Choroid plexus epithelial cell (primary cell): ENCODE results near the gene OSBPL9.

ENCODE experiments used
- DNase-seq: peaks from one replicate; pipeline ENCODE4 v3.0.0-alpha.2; 2010; ENCODE audit warnings: low read depth
- H3K4me3 ChIP-seq: 2 replicates; pipeline ENCODE4 v1.5.1; 2011; ENCODE audit warnings: low read depth, mild to moderate bottlenecking, control low read depth, low read length, moderate library complexity
- TF ChIP-seq, protein P1 (sequence below): conservative IDR thresholded peaks from 2 replicates; pipeline ENCODE4 v1.5.1; 2011; ENCODE audit warnings: low read depth, mild to moderate bottlenecking, control low read depth, inconsistent platforms, low read length, moderate library complexity

OSBPL9 gene

DNA sequence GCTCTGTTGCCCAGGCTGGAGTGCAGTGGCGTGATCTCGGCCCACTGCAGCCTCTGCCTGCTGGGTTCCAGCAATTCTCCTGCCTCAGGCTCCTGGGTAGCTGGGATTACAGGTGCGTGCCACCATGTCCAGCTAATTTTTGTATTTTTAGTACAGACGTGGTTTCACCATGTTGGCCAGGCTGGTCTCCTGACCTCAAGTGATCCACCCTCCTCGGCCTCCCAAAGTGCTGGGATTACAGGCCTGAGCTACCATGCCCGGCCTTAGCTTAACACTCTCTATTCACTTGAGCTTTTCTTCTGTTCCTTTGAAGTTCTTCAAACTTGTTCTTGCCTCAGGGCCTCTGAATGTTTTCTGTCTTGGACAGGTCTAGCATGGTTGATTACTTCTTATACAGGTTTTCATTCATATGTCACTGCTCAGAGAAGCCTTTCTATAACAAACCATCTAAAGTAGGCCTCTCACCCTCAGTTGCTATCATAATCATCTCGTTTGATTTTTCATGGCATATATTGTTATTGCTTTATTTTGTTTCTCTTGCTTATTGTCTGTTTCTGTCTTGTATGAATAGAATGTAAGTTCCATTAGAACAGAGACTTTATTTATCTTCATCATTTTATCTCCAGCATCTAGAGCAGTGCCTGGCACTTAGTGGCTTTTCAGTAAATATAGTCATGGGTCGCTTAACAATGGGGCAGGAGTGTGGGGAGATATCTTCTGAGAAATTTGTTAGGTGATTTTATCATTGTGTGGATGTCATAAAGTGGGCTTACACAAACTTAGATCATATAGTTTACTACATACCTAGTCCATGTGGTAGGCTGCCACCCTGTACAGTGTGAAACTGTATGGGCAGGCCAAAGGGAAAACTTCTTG lies 12.1 kb downstream of the OSBPL9 start:
- TF ChIP-seq, protein P1, sequence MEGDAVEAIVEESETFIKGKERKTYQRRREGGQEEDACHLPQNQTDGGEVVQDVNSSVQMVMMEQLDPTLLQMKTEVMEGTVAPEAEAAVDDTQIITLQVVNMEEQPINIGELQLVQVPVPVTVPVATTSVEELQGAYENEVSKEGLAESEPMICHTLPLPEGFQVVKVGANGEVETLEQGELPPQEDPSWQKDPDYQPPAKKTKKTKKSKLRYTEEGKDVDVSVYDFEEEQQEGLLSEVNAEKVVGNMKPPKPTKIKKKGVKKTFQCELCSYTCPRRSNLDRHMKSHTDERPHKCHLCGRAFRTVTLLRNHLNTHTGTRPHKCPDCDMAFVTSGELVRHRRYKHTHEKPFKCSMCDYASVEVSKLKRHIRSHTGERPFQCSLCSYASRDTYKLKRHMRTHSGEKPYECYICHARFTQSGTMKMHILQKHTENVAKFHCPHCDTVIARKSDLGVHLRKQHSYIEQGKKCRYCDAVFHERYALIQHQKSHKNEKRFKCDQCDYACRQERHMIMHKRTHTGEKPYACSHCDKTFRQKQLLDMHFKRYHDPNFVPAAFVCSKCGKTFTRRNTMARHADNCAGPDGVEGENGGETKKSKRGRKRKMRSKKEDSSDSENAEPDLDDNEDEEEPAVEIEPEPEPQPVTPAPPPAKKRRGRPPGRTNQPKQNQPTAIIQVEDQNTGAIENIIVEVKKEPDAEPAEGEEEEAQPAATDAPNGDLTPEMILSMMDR, result no peak
- H3K4me3 ChIP-seq, result no peak overlapping the region
- DNase-seq, result no peak

DNA sequence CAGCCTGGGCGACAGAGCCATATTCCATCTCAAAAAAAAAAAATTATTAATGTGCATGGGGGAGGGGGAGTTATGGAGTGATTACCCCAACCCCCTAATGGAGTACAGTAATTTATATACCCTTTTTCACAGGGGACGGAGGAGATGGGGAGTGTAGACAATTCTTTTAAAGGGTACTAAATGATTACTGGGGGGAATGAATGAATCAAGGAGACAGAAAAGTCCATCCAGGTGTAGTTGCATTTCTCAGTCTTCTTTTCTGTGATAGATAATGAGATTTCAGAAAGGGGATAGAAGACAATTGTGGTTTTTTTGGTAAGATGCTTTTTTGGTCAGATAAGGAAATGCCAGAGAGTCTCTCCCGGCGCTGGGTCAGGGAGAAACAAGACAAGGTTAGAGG lies 13.0 kb downstream of the OSBPL9 start:
- TF ChIP-seq, protein P1, result no peak
- DNase-seq, result no peak
- H3K4me3 ChIP-seq, result no peak overlapping the region

DNA sequence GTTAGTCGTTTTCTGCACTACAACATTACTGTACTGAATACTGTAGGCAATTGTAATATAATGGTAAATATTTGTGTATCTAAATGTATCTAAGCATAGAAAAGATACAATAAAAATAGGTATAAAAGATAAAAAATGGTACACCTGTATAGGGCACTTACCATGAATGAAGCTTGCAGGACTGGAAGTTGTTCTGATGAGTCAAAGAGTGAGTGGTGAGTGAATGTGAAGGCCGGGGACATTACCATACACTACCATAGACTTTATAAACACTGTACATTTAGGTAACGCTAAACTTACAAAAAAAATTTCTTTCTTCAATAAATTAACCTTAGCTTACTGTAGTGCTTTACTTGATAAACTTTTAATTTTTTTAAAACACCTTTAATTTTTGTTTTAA lies 13.5 kb downstream of the OSBPL9 start:
- TF ChIP-seq, protein P1, result no peak
- no peak overlapping the region for H3K4me3 ChIP-seq
- DNase-seq, result no peak

DNA sequence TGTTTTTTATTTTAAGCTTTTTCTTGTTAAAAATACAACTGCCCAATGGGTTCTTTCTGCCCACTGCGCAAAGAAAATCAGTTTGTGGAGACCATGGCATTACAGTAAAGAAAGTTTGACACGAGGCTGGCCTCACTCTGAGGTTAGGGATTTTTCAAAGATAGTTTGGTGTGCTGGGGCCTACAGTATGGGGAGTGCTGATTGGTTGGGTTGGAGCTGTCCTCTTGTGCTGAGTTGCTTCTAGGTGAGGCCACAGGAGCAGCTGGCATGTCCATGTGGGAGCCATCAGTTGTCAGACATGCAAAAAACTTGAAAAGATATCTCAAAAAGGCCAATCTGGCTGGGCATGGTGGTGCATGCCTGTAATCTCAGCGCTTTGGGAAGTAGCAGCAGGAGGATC lies 14.0 kb downstream of the OSBPL9 start:
- H3K4me3 ChIP-seq, result no peak overlapping the region
- DNase-seq, result no peak
- TF ChIP-seq, protein P1, result no peak

DNA sequence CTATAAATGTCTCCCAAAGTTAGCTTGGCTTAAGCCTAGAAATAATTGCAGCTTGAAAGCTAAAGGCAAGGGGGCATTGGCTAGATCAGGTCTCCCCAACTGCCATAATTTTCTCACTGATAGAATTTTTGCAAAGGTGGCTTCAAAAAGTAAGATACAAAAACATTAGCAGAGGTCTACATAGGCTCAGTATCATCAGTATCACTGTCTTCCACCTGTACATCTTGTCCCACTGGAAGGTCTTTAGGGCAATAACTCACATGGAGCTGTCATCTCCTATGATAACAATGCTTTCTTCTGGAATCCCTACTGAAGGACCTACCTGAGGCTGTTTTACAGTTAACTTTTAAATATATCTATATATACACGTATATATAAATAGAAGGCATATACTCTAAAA lies 14.9 kb downstream of the OSBPL9 start:
- DNase-seq, result no peak
- no peak overlapping the region for H3K4me3 ChIP-seq
- TF ChIP-seq, protein P1, result no peak

DNA sequence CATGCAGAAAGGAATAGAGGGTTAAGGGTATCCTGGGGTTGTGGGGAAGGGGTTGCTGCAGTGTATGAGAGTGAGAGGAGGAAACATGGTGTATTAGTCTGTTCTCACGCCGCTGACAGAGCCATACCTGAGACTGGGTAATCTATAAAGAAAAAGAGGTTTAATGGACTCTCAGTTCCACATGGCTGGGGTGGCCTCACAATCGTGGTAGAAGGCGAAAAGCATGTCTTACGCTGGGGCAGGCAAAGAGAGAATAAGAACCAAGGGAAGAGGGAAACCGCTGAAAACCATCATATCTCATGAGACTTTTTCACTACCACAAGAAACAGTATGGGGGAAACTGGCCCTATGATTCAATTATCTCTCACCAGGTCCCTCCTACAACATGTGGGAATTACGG lies 17.7 kb downstream of the OSBPL9 start:
- DNase-seq, result no peak
- H3K4me3 ChIP-seq, result no peak overlapping the region
- TF ChIP-seq, protein P1, result no peak

DNA sequence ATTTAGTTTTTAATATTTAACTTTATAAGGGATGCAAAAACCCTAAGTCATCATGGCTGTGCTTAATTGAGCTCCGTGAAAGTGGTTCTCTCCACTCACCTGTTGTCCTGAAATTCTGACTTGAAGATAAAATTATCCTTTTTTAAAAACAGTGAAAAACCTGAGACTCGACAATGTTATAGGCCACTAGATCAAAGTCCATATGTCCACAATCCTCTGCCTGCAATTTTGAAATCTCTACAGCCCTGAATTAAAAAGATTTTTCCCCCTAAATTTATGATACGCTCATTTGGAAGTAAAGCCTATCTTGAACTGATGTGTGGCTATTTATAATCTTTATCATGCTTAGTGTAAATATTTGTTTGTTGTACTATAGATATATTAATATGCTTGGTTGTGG lies 18.7 kb downstream of the OSBPL9 start:
- TF ChIP-seq, protein P1, result no peak
- DNase-seq, result no peak
- H3K4me3 ChIP-seq, result no peak overlapping the region
